DMS114 treated with DMSO at 0.1 percent for 48 hours (cell line): Measurements from ENCODE around the gene RNPEPL1.
"Not testable (repeated sequence)": the region's sequence is repeated elsewhere in the genome, so short reads cannot be mapped to it uniquely, and the experiment has no call there.

Source experiments
- DNase-seq: peaks from one replicate; lab custom pipeline; 2025; ENCODE audit not compliant: unreplicated experiment; lab: John Stamatoyannopoulos, UW

Gene RNPEPL1

DNA sequence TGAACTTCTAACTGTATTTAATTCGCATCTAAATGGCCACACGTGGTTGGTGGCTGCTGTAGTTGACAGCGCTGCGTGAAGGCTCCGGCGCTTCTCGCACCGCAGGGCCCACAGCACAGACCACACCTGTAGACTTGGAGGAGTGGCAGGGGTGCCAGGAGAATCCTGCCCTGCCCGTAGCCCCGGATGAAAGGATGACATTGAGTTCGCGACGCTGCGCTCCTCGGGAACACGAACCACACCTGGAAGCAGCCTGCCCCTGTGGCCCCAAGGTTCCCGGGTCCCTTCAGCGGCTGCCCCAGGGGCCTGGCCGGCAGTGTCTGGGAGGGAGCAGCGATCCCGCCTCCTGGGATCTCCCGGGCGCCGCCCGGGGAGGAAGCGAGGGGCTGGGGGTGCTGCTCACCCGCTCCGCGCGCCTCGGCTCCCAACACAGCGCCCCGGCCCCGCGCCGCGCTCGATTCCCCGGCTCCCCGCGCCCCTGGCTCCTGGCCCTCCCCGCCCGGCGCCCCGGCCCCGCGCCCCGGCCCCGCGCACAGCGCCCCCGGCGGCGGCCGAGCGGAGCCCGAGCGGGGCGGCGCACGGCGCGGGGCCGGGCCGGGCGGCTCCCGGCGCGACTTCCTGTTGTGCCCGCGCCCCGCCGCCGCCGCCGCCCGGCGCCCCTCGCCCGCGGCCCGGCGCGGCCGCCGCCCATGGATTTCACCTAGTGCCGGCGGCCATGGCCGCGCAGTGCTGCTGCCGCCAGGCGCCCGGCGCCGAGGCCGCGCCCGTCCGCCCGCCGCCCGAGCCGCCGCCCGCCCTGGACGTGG lies at the start of gene RNPEPL1:
Gene RNPEPL1 (plus strand): TSS at position 613 of the 806 bp plus-strand sequence. CDS start 103 bp downstream, at position 716.
- DNase-seq, result no peak

GRCh38 chr2:240518981-240519380 lies 49.3 kb upstream of the RNPEPL1 start:
- no peak for DNase-seq

- DNase-seq, result no peak
These were observed 48.7 kb upstream of the RNPEPL1 start for GRCh38 chr2:240519396-240520129.

DNA sequence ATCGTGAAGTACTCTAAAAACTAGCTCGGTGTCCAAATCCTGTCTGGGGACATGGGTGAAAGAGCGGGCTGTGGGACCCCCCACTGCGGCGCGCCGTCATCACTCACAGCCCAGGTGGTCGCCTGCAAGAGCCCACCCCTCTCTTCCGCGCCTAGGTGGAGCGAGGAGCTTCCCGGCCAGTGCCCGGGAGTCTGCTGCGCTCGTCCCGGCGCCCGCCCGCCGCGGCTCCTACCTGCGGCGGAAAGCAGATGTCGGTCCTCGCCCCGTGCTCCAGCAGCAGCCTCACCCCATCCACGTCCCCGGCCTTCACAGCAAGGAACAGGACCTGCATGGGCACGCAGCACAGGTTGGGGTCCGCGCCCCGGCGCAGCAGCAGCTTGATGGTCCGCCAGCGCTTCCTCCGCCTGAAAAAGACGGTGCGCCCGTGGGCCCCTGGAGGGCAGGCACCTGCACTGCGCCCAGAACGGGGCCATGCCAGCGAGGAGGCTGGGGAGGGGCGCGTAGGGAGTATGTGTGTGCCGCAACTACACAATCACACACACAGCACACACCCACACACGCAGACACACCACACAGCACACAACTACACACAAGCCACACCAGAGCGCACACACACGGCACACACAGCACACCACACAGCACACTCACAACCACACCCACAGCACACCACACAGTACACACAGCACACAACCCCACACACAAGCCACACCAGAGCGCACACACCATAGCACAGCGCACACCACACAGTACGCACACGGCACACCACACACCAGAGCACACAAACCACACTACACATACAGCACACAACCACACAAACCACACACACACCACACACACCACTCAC lies 47.9 kb upstream of the RNPEPL1 start:
- DNase-seq, result no peak

DNA sequence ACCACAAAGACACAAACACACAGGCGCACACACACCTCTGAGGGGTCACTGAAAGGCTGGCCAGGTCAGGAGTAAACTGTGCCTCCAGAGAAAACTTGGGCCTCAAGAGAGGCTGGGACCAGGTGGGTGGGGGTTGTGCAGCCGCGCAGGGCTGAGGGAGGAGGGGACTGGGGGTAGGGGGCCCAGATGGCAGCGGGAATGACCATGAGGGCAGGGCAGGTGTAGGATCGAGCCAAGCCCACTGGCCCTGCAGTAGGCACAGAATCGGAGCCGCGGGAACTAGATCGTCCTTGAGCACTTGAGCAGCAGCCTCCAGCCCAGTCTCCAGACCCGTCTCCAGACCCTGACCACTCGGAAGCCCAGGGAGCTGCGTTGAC lies 47.3 kb upstream of the RNPEPL1 start:
- no peak for DNase-seq

DNA sequence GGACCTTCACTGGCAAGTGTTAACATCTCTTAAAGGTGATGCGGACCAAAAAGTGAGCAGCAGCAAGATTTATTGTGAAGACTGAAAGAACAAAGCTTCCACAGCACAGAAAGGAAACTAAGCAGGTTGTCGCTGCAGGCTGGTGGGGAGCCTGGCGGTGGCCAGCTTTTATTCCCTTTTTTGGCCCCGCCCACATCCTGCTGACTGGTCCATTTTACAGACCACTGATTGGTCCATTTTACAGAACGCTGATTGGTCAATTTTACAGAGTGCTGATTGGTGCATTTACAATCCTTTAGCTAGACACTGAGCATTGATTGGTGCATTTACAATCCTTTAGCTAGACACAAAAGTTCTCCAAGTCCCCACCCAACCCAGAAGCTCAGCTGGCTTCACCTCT lies 46.4 kb upstream of the RNPEPL1 start:
- DNase-seq, result not testable (repeated sequence)

GRCh38 chr2:240522406-240522805 lies 45.9 kb upstream of the RNPEPL1 start:
- no peak for DNase-seq

- no peak for DNase-seq
These were observed 44.6 kb upstream of the RNPEPL1 start for GRCh38 chr2:240523451-240524281.

DNA sequence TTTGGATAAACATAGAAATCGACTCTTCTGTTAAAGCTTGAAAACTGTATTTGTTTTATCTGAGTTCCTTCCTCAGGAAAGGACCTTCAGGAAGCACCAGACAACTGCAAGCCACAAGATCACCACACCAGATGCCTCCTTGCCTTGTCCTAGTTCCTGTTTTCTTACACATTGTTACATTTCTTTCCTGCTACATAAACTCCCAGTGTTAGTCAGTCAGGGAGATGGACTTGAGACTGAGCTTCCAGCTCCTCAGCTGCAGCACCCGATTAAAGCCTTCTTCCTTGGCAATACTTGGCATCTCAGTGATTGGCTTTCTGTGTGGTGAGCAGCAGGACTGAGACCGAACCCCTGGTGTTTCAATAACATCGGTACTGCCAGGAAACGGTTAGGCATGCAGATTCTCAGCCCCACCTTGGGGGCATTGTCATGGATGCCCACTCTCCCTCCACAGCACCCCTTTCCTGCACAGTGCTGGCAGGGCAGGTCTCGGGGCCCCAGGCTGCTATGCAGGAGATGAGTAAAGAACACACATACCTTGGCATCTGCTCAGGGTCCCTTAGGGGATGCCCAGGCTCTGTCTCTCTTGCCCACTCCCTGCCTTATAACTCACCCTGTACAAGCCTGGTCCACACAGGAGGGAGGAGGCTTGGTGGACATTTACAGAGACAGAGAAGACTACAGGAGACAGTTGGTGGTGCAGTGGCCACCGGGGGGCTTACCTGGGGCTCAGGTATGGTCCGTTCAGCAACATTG lies 43.1 kb upstream of the RNPEPL1 start:
- DNase-seq, result no peak

- DNase-seq, result no peak
These were observed 42.5 kb upstream of the RNPEPL1 start for GRCh38 chr2:240525802-240526201.

GRCh38 chr2:240526521-240526920 lies 41.8 kb upstream of the RNPEPL1 start:
- no peak for DNase-seq

DNA sequence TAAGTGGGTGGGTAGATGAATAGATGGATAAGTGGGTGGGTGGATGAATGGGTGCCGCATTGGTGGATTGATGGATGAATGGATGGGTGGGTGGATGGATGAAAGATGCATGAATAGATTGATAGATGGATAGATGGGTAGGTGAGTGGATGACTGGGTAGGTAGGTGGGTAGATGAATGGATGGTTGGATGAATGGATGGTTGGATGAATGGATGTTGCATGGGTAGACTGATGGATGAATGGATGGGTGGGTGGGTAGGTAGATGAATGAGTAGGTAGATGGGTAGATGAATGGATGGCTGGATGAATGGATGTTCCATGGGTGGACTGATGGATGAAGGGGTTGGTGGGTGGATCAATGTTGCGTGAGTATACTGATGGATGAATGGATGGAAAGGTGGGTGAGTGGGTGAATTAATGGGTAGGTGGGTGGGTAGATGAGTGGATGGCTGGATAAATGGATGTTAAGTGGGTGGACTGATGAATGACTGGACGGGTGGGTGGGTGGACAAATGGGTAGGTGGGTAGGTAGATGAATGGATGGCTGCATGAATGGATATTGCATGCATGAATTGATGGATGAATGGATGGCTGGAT lies 41.0 kb upstream of the RNPEPL1 start:
- DNase-seq, result no peak

DNA sequence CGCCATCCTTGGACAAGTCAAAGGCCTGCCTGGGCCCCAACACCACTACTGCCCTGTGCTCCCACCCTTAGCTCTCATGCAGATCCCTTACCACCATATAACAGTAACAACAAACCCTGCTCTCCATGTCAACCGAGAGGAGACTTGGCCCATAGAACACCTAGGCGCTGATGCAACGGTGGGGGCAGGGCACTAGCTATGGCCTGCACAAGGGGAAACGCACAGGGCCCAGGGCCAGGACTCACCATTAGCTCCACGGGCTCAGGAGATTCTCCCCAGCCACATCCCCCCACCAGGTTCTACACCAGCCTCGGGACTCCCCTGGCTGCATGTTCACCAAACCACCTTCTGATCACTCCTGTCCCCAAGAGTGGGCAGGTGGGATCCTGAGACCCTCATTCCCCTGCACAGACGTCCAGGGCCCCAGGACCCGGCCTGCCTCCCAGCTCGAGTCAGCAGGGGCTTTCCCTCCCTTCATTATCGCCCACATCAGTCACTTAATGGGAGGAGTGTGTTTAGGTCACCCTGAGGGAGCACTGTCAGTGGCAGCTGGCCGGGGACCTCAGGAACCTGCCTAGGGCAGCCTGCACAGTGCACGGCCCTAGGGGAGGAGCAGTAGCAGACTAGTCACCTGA lies 39.8 kb upstream of the RNPEPL1 start:
- no peak for DNase-seq

GRCh38 chr2:240529344-240529999 lies 38.8 kb upstream of the RNPEPL1 start:
- DNase-seq, result no peak

DNA sequence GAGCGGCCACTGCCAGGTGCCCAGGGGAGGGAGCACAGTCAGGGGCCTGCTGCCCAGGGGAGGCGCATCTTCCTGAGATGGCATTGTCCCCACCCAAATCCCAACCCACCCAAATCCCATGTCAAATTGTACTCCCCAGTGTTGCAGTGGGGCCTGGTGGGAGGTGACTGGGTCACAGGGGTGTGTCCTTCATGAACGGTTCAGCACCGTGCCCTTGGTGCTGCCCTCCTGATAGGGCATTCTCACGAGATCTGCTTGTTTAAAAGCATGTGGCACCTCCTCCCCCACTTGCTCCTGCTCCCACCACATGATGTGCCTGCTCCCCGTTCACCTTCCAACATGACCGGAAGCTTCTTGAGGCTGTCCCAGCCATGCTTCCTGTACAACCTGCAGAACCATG lies 38.1 kb upstream of the RNPEPL1 start:
- no peak for DNase-seq

DNA sequence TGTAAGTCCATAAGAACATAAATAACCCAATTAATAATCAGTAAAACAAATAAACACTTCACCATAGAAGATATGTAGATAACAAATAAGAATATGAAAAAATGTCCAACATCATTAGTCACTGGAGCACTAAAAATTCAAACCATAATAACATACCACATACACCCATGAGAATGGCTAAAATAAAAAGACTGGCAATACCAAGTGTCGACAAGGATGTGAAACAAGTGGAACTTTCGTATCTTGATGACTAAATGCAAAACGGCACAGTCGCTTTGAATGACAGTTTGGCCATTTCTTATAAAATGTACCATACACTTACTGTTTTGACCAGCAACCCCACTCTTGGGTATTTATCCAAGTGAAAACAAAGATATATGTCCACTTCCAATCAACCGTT lies 37.2 kb upstream of the RNPEPL1 start:
- no peak for DNase-seq

DNA sequence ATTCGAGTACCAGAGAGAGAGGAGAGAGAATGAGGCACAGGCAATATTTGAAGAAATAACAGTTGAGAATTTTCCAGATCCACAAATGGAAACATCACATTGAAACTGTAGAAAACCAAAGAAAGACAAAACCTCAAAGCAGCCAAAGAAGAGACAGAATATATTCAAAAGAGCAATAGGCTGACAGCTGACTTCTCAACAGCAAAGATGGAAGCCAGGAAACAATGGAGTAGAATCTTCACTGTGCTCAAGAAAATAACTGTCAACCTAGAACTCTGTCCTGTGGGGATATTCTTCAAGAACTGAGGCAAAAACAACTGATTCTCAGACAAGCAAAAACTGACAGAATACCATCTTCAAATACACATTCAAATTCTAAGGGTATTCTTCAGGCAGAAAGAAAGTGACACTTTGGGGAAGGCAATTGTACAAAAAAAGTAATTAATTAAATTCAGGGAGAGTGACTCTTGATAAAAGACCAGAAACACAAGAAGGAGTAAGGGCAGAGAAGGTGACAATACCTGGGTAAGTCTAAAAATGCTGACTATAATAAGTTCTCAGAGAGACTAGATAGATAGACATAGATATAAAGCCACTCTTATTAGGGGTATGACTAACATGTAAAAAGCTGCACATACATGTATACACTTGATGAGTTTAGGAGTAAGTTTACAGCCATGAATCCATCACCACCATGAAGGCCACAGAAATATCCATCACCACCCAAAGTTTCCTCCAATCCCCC lies 36.1 kb upstream of the RNPEPL1 start:
- DNase-seq, result peak; percentile 4
